ENCODE measurements around the gene NKD2. TPM values are rescaled to one million over a fixed set of nuclear protein-coding genes. Genes with fewer than 3 reads are reported as not detected.

The NKD2 gene
- total and polyA plus RNA-seq, 9 of the 15 experiments (the other 6 are each of a cell fraction or from before 2014, with no cell fraction given) = 0.09 to 0.64 (median 0.27) TPM; not detected in 5

- no peak for TF ChIP-seq ZBTB11 (CRISPR knock-in tag; IDR thresholded peaks at IDR 0.05)
- no peak for TF ChIP-seq CCAR2 (IDR thresholded peaks at IDR 0.05; ENCODE audit: low read depth, low read length)
These were observed 25.4 kb upstream of the NKD2 start (continued) for GRCh38 chr5:983238-983524.

GRCh38 chr5:983568-983967, 25.0 kb upstream of the NKD2 start:
- DNase-seq (ENCODE audit: extremely low read depth in 1 of 4, low spot score in 3 of 4) (no peak), ATAC-seq (no peak), FAIRE-seq (peak; percentile 82)
- H3K4me2 ChIP-seq (ENCODE audit: insufficient read depth, low read length) = no peak overlapping the region
- H3K27me3 ChIP-seq (ENCODE audit: control insufficient read depth in 2 of 2, insufficient read depth in 2 of 2, low read length in 2 of 2) = peaks cover 21 to 34% of the 10 kb centered on the region in 2 experiments
- intact Hi-C loops (cut with micrococcal nuclease) = loop anchor here (5.0 kb wide), 1 partner anchor 61 kb away; no protein-coding TSS in a partner anchor
- ChIA-PET POLR2A (no interaction called here), CTCF (ENCODE audit: low intra/inter-chr PET ratio) (no interaction called here)
- no peak overlapping the region for H3K9ac ChIP-seq (ENCODE audit: insufficient read depth in 1 of 2, low read depth in 2 of 2, low read length in 2 of 2)
- peaks cover 0 to 12% of the 10 kb centered on the region in 2 experiments; a peak in 1 of 5 replicates for H3K4me1 ChIP-seq (replicated peaks in 1 of 2; ENCODE audit: control insufficient read depth in 2 of 2, insufficient read depth in 2 of 2, low read length in 2 of 2)
- in situ Hi-C loops (cut with MboI) = no loop called here
- H2AFZ ChIP-seq (ENCODE audit: low read depth, low read length) = no peak overlapping the region
- no peaks in the 10 kb centered on the region for H3K9me3 ChIP-seq (replicated peaks; ENCODE audit: control insufficient read depth, insufficient read depth, low read depth, low read length)
- no peaks in the 10 kb centered on the region for H3K79me2 ChIP-seq (ENCODE audit: control insufficient read depth, insufficient read depth, low read length)
- no TSS peak for BruUV-seq (replicated peaks)
- H4K20me1 ChIP-seq (replicated peaks; ENCODE audit: control insufficient read depth, insufficient read depth, low read length) = no peaks in the 10 kb centered on the region; the same call in 1 of the 2 replicates
- no peaks in the 10 kb centered on the region for H3K9me1 ChIP-seq (ENCODE audit: control insufficient read depth, insufficient read depth, low read length)
- no peaks in the 10 kb centered on the region for H3K36me3 ChIP-seq (ENCODE audit: control insufficient read depth, insufficient read depth, low read length)
- H3K27ac ChIP-seq (ENCODE audit: extremely low read depth, low read depth, low read length) = no peak overlapping the region; the same call in 2 of the 3 replicates
- no peak overlapping the region for H3K4me3 ChIP-seq
- TF ChIP-seq TRIM24 (IDR thresholded peaks at IDR 0.05) (peak; percentile 17 to 24; a peak in 1 of 4 replicates), PHF20 (IDR thresholded peaks at IDR 0.05; ENCODE audit: partially characterized antibody) (peak; percentile 14), SMARCA5 (IDR thresholded peaks at IDR 0.05) (peak; percentile 27; the same call in 1 of the 2 replicates), ZNF696 (CRISPR knock-in tag; conservative IDR thresholded peaks at IDR 0.05) (no peak), ARHGAP35 (IDR thresholded peaks at IDR 0.05; ENCODE audit: partially characterized antibody) (peak; percentile 16), ZNF740 (CRISPR knock-in tag; IDR thresholded peaks at IDR 0.05) (no peak), ZNF740 (tag; IDR thresholded peaks at IDR 0.05) (no peak), PCBP2 (IDR thresholded peaks at IDR 0.05; ENCODE audit: low read depth, low read length, poor library complexity, severe bottlenecking) (no peak), THRB (CRISPR knock-in tag; conservative IDR thresholded peaks at IDR 0.05) (0 out of 2 replicates have a peak, but pooled peaks have one; percentile 23), MAX (CRISPR knock-in tag; IDR thresholded peaks at IDR 0.05) (no peak), HBP1 (CRISPR knock-in tag; IDR thresholded peaks at IDR 0.05) (peak; percentile 88), BCL6 (CRISPR knock-in tag; IDR thresholded peaks at IDR 0.05) (no peak), ZKSCAN3 (CRISPR knock-in tag; IDR thresholded peaks at IDR 0.05) (no peak)

Data from K562 (cell line).